ENCODE results near the gene LRG1.

The LRG1 gene

DNA sequence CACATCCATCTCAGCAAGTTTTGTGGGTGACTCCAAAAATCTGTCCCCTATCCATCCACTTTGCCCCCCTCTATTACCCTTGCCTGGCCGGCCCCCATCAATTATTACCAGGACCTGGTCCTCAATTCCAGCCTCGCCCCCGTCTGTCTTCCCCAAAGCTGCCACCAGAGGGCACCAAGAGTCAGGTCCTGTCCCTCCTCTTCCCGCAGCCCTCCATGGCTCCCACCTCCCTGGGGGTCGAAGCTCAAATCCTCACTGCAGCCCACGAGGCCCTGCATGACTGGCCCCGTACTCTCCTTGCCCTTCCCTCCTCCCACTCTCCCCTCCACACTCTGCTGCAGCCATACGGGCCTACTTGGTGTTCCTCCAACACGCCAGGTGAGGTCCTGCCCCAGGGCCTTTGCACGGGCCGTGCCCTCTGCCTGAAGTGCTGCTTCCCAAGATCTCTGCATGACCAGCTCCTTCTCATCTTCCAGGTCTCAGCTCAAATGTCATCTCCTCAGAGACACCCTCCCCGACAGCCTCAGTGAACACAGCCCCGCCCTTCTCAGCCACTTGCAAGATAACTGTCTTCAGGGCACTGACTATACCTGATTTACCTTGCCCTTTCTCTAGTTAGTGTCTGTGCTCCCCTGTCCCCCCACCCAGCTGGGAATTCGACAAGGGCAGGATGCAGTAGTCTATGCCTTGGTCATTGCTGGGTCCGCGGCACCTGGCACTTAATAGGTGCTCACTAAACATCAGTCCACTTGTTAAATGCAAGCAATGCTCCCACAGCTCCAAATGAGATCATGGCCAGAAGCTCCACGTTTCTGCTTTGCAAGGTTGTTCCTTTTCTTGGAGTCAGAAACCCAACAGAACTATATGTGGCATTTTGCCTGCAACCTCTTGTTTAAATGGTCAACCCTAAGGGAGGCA, 36.4 kb upstream of the LRG1 start:
- TF ChIP-seq, protein P1, sequence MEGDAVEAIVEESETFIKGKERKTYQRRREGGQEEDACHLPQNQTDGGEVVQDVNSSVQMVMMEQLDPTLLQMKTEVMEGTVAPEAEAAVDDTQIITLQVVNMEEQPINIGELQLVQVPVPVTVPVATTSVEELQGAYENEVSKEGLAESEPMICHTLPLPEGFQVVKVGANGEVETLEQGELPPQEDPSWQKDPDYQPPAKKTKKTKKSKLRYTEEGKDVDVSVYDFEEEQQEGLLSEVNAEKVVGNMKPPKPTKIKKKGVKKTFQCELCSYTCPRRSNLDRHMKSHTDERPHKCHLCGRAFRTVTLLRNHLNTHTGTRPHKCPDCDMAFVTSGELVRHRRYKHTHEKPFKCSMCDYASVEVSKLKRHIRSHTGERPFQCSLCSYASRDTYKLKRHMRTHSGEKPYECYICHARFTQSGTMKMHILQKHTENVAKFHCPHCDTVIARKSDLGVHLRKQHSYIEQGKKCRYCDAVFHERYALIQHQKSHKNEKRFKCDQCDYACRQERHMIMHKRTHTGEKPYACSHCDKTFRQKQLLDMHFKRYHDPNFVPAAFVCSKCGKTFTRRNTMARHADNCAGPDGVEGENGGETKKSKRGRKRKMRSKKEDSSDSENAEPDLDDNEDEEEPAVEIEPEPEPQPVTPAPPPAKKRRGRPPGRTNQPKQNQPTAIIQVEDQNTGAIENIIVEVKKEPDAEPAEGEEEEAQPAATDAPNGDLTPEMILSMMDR (IDR thresholded peaks at IDR 0.05; ENCODE audit: low read depth, low read length), result peak; percentile 87
- TF ChIP-seq EZH2phosphoT487 (IDR thresholded peaks at IDR 0.05; ENCODE audit: low read depth), result no peak
- Histone ChIP-seq H3K9ac (ENCODE audit: low read length) (no peak overlapping the region), H3K9me3 (ENCODE audit: insufficient read depth, low read length) (no peaks in the 10 kb centered on the region), H3K27me3 (ENCODE audit: low read depth, low read length) (no peaks in the 10 kb centered on the region), H3K4me3 (ENCODE audit: low read length) (no peak overlapping the region), H3K4me1 (ENCODE audit: low read length) (peaks cover 17% of the 10 kb centered on the region), H4K20me1 (ENCODE audit: insufficient read depth, low read length) (peaks cover 18% of the 10 kb centered on the region), H3K79me2 (ENCODE audit: low read length) (peaks cover 13% of the 10 kb centered on the region), H2AFZ (ENCODE audit: low read depth, low read length) (no peak overlapping the region), H3K36me3 (replicated peaks; ENCODE audit: low read depth, low read length) (peaks cover 8% of the 10 kb centered on the region), H3K27ac (ENCODE audit: low read length) (no peak overlapping the region), H3K4me2 (ENCODE audit: low read length) (no peak overlapping the region)

DNA sequence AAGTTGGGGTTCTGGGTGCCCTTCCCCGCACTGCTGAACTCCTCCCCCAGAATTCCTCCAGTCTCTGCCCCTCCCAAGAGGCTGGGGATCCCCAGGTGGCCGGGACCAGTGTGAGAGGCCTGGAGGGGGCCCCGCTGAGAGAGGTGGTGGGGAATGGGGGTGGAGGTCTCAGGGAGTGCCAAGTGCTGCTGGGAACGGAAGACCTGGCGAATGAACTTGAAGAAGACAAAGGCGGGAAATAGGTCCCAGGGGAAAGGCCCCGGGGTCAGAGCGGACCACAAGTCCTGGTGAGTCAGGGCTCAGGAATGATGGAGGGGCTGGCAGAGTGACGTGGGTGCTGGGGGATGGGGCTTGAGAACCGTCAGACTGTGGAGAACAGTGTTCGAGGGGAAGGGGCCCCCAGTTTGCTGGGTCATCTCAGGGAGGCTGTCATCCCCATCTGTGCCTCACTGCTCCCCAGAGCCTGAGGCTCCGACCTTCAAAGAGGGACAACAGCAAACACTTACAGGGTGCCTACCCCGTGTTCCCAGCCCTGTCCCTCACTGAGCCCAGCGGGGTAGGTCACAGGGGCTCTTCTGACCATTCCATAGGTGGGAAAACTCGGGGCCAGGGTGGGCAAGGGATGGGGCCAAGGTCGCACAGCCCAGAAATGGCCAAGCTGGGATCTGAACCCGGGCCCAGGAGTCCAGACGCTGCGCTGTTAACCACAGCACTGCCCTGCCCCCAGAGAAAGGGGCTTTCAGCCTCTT, 35.6 kb upstream of the LRG1 start:
- TF ChIP-seq, protein P1 (IDR thresholded peaks at IDR 0.05; ENCODE audit: low read depth, low read length), result no peak
- no peak for TF ChIP-seq EZH2phosphoT487 (IDR thresholded peaks at IDR 0.05; ENCODE audit: low read depth)
- Histone ChIP-seq H4K20me1 (ENCODE audit: insufficient read depth, low read length) (peaks cover 18% of the 10 kb centered on the region), H3K27ac (ENCODE audit: low read length) (no peak overlapping the region), H3K9me3 (ENCODE audit: insufficient read depth, low read length) (no peaks in the 10 kb centered on the region), H3K27me3 (ENCODE audit: low read depth, low read length) (no peaks in the 10 kb centered on the region), H3K4me1 (ENCODE audit: low read length) (peaks cover 16% of the 10 kb centered on the region), H3K9ac (ENCODE audit: low read length) (no peak overlapping the region), H3K4me2 (ENCODE audit: low read length) (peak overlapping the region; percentile 1; the same call in 1 of the 2 replicates), H3K4me3 (ENCODE audit: low read length) (no peak overlapping the region), H3K36me3 (replicated peaks; ENCODE audit: low read depth, low read length) (peaks cover 8% of the 10 kb centered on the region), H3K79me2 (ENCODE audit: low read length) (peaks cover 8% of the 10 kb centered on the region; the same call in 1 of the 2 replicates), H2AFZ (ENCODE audit: low read depth, low read length) (no peak overlapping the region)

DNA sequence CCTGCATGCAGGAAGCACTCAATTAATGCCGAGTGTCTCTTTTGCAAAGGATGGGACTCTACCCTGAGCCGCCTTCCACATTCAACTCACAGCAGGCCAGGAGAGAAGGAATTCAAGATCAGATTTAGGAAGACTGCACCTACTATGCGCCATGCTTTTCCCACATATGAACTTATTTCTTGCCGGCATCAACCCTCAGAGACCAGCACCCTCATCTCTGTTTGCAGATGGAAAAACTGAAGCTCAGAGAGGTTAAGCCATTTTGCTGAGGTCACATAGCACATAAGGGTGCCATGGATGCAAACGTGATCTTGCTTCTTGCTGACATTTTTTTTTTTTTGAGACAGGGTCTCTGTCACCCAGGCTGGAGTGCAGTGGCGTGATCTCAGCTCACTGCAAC, 33.8 kb upstream of the LRG1 start:
- Histone ChIP-seq H3K9me3 (ENCODE audit: insufficient read depth, low read length) (no peaks in the 10 kb centered on the region), H3K9ac (ENCODE audit: low read length) (no peak overlapping the region), H3K4me2 (ENCODE audit: low read length) (no peak overlapping the region), H3K27ac (ENCODE audit: low read length) (no peak overlapping the region), H3K27me3 (ENCODE audit: low read depth, low read length) (no peaks in the 10 kb centered on the region), H3K4me3 (ENCODE audit: low read length) (no peak overlapping the region), H3K4me1 (ENCODE audit: low read length) (peaks cover 19% of the 10 kb centered on the region), H4K20me1 (ENCODE audit: insufficient read depth, low read length) (peaks cover 18% of the 10 kb centered on the region), H2AFZ (ENCODE audit: low read depth, low read length) (no peak overlapping the region), H3K79me2 (ENCODE audit: low read length) (no peaks in the 10 kb centered on the region), H3K36me3 (replicated peaks; ENCODE audit: low read depth, low read length) (peaks cover 4% of the 10 kb centered on the region)
- TF ChIP-seq, protein P1 (IDR thresholded peaks at IDR 0.05; ENCODE audit: low read depth, low read length), result no peak
- TF ChIP-seq EZH2phosphoT487 (IDR thresholded peaks at IDR 0.05; ENCODE audit: low read depth), result no peak

Data from OCI-LY3 (cell line).